HG02840 (cell line): ENCODE data around the gene MMP7.

Experiments used
- ATAC-seq: cut with Tn5 transposase; IDR thresholded peaks from one replicate; pipeline ENCODE4 v1.9.1; 2021; ENCODE audit warnings: mild to moderate bottlenecking, moderate library complexity, moderate number of reproducible peaks; ENCODE audit not compliant: unreplicated experiment, low FRiP score

MMP7 gene, protein sequence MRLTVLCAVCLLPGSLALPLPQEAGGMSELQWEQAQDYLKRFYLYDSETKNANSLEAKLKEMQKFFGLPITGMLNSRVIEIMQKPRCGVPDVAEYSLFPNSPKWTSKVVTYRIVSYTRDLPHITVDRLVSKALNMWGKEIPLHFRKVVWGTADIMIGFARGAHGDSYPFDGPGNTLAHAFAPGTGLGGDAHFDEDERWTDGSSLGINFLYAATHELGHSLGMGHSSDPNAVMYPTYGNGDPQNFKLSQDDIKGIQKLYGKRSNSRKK

GRCh38 chr11:102530558-102530957 is at the start of gene MMP7:
TSS of gene MMP7 (minus strand) at chr11:102530747. CDS start at chr11:102530700, 47 bp downstream.
- no peak for ATAC-seq

- no peak for ATAC-seq
Observed at GRCh38 chr11:102577723-102578122, 47.2 kb upstream of the MMP7 start.

- ATAC-seq = no peak
Observed at GRCh38 chr11:102577182-102577581, 46.6 kb upstream of the MMP7 start.

DNA sequence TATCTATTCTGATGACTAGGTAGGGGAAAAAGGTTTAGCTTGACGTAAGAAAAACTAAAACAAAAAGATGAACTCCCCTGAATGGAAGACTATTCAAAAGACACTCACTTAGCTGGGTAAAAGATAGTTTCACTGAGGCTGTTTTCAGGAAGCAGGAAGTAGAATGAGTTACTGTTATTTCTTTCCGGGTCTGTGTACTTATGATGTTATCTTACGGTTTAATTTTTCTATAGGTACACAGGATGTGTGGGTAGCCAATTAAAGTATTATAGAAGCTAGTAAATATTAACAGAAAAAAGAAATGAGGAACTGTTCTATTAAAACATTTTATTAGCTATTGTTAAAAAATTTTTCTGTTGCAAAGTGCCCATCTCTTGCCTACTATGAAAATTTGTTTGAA is 45.8 kb upstream of the MMP7 start:
- ATAC-seq = no peak

GRCh38 chr11:102575012-102575411 is 44.5 kb upstream of the MMP7 start:
- no peak for ATAC-seq

DNA sequence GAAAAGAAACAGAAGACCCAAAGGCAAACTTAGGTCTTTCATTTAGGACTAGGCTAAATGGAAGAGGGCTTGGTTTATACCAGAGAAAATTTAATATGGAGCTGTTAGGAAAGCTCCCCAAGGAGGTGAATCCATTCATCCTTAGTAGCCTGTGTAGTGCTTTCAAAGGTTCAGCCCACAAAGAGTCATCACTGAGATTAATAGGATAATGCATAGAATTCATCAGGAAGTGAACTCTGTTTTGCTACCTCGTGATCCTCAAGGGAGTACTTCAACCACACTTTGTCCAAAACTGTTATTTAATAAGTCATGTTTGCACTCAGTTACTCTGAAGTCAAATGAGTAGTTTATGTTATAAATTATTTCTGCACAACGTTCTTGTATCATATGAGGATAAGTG is 43.3 kb upstream of the MMP7 start:
- ATAC-seq = no peak

- ATAC-seq = no peak
Observed at GRCh38 chr11:102572554-102573220, 42.1 kb upstream of the MMP7 start.

- ATAC-seq = no peak
Observed at GRCh38 chr11:102568851-102569250, 38.3 kb upstream of the MMP7 start.

DNA sequence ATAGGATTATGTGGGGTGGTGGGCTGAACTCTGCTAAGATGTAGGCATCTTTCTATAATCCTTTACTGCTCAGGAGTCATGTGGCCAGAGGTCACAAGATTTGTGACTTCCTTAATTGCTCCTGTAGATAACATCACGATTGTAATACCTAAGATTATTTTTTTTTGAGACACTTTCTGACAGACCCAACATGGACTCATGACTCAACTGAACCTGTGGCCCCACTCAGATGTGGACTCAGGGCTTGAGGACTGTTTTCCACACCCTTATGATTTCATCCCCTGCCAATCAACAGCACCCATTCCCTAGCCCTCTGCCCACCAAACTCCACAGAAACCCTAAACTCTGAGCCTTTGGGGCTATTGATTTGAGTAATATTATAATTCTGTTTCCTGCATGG is 35.6 kb upstream of the MMP7 start:
- ATAC-seq = no peak

GRCh38 chr11:102564110-102564509 is 33.6 kb upstream of the MMP7 start:
- ATAC-seq = peak; percentile 68

DNA sequence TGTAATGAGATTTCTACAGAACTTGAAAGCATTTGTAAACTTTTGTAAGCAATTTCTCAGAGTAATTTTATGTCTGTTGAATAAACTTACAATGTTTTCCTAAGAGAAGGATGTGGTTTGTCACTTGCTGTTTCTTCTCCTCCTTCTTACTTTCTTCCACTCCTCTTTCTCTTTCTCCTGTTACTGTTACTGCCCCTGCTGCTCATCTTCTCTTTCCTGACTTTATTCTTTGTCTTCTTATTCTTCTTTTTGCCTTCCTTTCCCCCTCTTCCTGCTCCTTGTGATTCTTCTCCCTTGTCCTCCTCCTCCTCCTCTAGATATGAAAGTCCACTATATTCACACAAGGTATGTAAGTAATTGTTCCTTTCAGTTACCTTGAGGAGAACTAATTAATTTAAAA is 31.1 kb upstream of the MMP7 start:
- ATAC-seq = no peak

DNA sequence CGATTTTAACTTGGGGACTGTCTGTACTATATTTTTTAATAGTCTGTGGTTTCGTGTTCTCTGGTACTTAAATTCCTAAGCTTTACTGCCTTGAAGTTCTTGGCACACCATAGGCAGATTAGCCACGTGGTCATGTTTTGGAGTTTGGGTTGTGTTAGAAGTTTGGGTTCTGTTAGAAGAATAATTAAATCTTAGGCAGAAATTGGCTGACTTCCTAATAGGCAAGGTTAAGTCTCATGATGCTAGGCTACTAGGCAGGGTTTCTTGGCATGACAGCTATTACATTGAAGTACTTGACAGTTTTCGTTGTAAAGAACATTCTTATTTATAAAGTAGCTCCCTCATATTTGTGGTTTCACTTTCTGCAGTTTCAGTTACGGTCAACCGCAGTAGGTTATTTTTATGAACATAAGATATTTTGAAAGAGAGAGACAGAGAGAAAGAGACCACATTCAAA is 30.0 kb upstream of the MMP7 start:
- peak; percentile 67 for ATAC-seq

DNA sequence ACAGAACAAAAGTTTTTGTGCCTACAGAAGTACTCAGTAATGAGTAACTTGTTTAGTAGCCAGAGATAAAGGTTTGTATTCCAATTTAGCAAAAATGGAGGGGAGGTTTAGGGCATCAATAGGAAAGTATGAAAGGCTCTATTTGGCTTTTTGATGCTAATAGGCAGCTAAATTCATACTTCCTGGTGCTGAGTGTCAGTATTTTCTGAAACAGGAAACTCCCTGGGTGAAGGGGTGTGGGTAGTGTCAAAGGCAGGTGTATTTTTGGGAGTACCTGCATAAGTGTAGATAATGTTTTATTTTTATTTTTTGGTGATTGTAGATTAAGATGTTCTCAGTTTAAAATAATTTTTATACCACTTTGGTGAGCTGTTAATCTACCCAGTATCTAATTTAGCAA is 29.3 kb upstream of the MMP7 start:
- ATAC-seq = no peak

- no peak for ATAC-seq
Observed at GRCh38 chr11:102555091-102555490, 24.5 kb upstream of the MMP7 start.

DNA sequence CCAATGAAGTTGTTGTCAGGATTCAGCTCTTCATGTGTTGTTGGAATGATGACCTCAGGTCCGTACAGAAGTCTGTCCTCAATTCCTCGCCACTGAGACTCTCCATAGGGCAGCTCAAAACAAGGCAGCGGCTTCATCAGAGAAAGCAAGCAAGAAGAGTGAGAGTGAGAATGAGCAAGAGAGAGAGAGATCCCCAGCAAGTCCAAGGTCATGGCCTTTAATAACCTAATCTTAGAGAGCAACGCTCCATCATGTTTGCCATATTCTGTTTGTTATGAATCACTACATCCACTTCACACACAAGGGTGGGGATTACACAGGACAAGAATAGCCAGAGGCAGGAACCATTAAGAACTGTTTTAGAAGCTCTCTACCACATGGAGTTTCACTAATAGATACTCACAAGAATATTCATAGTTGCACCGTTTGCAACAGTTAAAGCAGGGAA is 23.3 kb upstream of the MMP7 start:
- peak; percentile 66 for ATAC-seq

- no peak for ATAC-seq
Observed at GRCh38 chr11:102552447-102553194, 22.1 kb upstream of the MMP7 start.

DNA sequence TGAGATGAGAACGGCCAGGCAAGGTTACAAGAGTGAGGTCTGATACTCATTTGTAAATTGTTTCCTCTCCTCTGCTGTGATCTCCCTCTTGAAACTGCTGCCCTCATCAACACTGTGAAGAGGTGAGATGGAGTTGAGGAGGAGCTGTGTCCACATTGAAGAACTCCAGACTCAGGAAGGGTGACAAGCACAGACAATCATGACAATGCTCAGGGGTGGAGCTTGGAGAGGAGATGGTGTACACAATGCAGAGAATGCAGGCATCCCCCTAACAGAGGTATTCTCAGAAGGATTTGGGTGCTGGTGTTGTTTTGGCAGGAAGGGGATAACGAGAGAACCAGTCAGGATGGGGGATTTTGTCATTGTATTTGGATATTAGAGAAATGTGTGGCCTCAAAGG is 21.5 kb upstream of the MMP7 start:
- no peak for ATAC-seq

- ATAC-seq = no peak
Observed at GRCh38 chr11:102551169-102551781, 20.7 kb upstream of the MMP7 start.

DNA sequence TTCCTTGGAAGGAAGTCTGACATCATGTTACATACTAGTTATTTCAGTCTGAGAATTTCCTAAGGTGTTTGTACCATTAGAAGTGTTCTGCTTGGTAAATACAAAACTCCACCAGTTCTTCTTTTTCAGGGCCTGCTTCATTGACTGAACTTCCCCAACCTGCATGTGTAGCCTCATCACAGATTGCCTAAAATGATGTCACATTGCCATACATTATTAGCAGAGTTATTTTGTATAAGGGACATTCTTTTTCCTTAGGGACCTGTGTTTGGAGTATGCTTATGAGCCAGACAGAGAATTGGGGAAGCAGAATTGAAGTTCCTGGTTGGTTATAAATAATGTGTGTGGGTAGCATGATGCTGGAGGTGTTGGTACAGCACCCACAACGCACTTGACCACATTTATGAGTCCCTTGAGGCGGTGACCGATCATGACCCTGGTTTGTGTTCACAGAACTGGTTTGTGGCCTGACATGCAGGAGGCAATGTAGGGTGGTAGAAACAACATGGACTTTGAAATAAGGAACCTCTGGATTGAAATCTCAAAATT is 16.4 kb upstream of the MMP7 start:
- ATAC-seq = peak; percentile 60

DNA sequence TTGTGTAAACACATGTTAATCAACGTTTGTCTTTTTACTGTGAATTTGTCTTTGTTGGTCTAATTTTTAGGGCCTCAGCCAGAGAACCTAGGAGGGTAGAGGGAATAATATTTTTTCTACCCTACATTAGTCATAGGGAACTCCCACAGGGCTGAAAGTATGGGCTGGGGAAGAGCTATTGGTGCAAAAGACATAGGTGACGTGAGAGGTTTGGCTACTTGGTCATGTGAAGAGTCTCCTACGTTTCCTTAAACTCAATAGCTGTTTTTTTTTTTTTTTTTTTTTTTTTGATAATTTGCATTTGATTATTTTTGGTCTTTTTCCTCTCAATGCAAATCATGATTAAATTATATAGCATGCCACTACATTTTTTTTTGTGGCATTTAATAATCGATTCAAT is 15.9 kb upstream of the MMP7 start:
- peak; percentile 62 for ATAC-seq

GRCh38 chr11:102545701-102546100 is 15.2 kb upstream of the MMP7 start:
- ATAC-seq = no peak
